ENCODE results near the gene ZNF337. TPM values are rescaled to one million over a fixed set of nuclear protein-coding genes. Genes with fewer than 3 reads are reported as not detected.

The ZNF337 gene
- total RNA-seq, 1 donor from 2014 or later, result 18.8 TPM

DNA sequence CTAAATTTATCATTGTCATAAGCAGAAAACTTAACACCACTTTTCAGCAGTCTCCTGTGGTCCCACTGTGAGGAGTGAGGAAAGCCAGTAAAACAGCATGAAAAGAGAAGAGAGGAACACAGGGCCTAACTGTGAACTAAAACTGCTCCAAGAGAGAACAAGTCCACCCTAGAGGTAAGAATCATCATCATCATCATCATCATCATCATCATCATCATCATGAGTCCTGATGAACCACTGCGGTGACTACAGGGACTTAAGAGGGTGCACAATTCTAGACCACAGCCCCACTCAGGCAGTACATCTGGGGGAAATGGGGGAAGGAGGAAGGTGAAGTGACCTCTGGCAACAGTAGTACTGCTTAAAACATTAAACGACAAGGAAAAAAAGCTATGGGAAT, 13.6 kb downstream of the ZNF337 start:
- Mint-ChIP-seq H3K27me3 (ENCODE audit: low read depth) (no peaks in the 10 kb centered on the region), H3K36me3 (ENCODE audit: low read depth) (peaks cover 31% of the 10 kb centered on the region), H3K27ac (ENCODE audit: unreplicated experiment) (no peak overlapping the region), H3K4me3 (no peak overlapping the region), H3K9me3 (peaks cover 8% of the 10 kb centered on the region), H3K4me1 (peaks cover 5% of the 10 kb centered on the region)
- TF ChIP-seq, protein P1, sequence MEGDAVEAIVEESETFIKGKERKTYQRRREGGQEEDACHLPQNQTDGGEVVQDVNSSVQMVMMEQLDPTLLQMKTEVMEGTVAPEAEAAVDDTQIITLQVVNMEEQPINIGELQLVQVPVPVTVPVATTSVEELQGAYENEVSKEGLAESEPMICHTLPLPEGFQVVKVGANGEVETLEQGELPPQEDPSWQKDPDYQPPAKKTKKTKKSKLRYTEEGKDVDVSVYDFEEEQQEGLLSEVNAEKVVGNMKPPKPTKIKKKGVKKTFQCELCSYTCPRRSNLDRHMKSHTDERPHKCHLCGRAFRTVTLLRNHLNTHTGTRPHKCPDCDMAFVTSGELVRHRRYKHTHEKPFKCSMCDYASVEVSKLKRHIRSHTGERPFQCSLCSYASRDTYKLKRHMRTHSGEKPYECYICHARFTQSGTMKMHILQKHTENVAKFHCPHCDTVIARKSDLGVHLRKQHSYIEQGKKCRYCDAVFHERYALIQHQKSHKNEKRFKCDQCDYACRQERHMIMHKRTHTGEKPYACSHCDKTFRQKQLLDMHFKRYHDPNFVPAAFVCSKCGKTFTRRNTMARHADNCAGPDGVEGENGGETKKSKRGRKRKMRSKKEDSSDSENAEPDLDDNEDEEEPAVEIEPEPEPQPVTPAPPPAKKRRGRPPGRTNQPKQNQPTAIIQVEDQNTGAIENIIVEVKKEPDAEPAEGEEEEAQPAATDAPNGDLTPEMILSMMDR (conservative IDR thresholded peaks at IDR 0.05), result no peak
- DNase-seq (ENCODE audit: low read depth, low spot score), result no peak

DNA sequence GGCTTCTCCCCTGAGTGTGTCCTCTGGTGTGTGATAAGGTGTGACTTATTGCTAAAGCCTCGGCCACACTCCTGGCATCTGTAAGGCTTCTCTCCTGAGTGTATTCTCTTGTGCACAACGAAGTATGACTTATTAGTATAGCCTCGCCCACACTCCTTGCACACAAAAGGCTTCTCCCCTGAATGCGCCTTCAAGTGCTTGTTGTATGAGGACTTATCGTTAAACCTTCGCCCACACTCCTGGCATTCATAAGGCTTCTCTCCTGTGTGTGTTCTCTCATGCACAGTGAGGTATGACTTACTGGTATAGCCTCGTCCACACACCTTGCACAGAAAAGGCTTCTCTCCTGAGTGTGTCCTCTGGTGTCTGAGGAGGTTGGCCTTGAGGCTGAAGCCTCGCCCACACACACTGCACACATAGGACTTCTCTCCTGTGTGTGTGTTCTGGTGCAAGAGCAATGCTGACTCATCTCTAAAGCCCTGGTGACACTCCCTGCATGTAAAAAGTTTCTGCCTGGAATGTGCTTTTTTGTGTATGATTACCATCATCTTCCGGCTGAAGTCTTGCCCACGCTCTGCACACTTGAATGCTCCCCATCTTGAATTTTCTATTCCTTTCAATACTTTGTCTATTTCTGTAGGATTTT, 20.4 kb downstream of the ZNF337 start:
- TF ChIP-seq, protein P1 (conservative IDR thresholded peaks at IDR 0.05), result no peak
- Mint-ChIP-seq H3K4me3 (no peak overlapping the region), H3K9me3 (no peaks in the 10 kb centered on the region), H3K4me1 (peaks cover under 1% of the 10 kb centered on the region), H3K27me3 (ENCODE audit: low read depth) (no peaks in the 10 kb centered on the region), H3K36me3 (ENCODE audit: low read depth) (peaks cover 49% of the 10 kb centered on the region), H3K27ac (ENCODE audit: unreplicated experiment) (no peak overlapping the region)
- no peak for DNase-seq (ENCODE audit: low read depth, low spot score)

DNA sequence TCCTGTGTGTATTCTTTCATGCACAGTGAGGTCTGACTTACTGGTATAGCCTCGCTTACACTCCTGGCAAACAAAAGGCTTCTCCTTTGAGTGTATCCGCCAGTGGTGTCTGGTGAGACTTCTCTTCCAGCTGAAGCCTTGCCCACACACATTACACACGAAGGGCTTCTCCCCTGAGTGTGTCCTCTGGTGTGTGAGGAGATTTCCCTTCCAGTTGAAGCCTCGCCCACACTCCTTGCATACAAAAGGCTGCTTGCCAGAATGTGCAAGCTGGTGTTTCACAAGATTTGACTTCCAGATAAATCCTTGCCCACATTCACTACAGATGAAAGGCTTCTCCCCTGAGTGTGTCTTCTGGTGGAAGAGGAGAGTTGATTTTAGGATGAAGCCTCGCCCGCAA, 21.5 kb downstream of the ZNF337 start:
- peaks cover 51% of the 10 kb centered on the region for H3K36me3 Mint-ChIP-seq (ENCODE audit: low read depth)

DNA sequence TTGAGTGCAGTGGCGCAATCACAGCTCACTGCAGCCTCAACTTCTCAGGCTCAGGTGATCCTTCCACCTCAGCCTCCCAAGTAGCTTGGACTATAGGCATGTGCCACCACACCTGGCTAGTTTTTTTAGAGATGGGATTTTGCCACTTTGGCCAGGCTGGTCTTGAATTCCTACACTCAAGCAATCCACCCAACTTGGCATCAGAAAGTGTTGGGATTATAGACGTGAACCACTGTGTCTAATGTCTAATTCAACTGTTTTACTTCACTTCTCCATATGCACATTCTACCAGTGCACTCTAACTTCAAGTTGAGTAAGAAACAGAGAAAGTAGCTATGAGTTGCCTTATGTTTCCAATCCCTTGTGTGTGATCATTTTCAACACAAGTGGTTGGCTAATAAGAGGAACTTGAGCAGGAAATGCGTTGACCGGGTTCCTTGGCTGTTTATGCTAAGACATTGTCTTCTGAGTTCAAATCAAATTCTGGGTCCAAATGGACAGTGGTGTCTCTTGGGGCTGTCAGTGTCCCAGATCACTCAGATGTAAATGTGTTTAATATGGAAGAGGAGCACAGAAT, 23.9 kb downstream of the ZNF337 start:
- peaks cover 14% of the 10 kb centered on the region for H3K4me1 Mint-ChIP-seq
- no peak for DNase-seq (ENCODE audit: low read depth, low spot score)
- H3K27me3 Mint-ChIP-seq (ENCODE audit: low read depth), result no peaks in the 10 kb centered on the region
- no peaks in the 10 kb centered on the region for H3K9me3 Mint-ChIP-seq
- no peak overlapping the region for H3K27ac Mint-ChIP-seq (ENCODE audit: unreplicated experiment)
- no peak overlapping the region for H3K4me3 Mint-ChIP-seq
- H3K36me3 Mint-ChIP-seq (ENCODE audit: low read depth), result peaks cover 41% of the 10 kb centered on the region
- TF ChIP-seq, protein P1 (conservative IDR thresholded peaks at IDR 0.05), result no peak

More for the DNA sequence above, 21.5 kb downstream of the ZNF337 start:
- TF ChIP-seq, protein P1 (conservative IDR thresholded peaks at IDR 0.05), result no peak
- H3K27ac Mint-ChIP-seq (ENCODE audit: unreplicated experiment), result no peak overlapping the region
- H3K27me3 Mint-ChIP-seq (ENCODE audit: low read depth), result no peaks in the 10 kb centered on the region
- no peak overlapping the region for H3K4me3 Mint-ChIP-seq
- DNase-seq (ENCODE audit: low read depth, low spot score), result no peak
- H3K9me3 Mint-ChIP-seq, result no peaks in the 10 kb centered on the region
- no peaks in the 10 kb centered on the region for H3K4me1 Mint-ChIP-seq

DNA sequence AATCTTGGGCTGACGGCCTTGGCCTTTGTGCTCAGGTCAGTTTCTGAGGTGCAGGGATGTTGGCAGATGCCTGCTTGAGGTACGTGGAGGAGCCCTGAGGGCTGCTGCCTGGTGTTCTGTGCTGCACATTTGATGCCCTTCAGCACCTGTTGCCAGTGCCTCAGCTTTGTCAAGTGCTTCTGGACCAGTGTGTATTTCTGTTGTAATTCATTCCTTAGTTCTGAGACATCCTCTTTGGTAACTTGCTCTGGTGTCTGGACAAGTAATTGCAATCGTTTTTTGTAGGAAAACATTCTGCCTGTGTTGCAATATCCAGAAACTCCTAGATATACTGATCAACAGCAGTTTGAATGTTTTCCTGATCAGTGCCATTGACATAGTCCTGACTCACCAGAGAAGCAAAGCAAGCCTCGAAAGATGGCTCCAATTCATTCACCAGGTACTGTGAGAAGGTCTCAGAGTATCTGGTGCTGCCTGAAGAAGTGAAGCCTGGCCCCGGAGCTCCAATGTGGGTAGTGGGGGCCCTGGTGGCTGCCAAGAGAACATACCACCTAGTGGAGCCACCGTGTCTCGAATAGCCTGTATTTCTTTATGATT, 26.7 kb downstream of the ZNF337 start:
- no peak for DNase-seq (ENCODE audit: low read depth, low spot score)
- H3K27ac Mint-ChIP-seq (ENCODE audit: unreplicated experiment), result no peak overlapping the region
- H3K27me3 Mint-ChIP-seq (ENCODE audit: low read depth), result no peaks in the 10 kb centered on the region
- H3K36me3 Mint-ChIP-seq (ENCODE audit: low read depth), result peaks cover 16% of the 10 kb centered on the region
- H3K4me3 Mint-ChIP-seq, result no peak overlapping the region
- H3K4me1 Mint-ChIP-seq, result peaks cover 14% of the 10 kb centered on the region
- TF ChIP-seq, protein P1 (conservative IDR thresholded peaks at IDR 0.05), result peak; percentile 32
- no peaks in the 10 kb centered on the region for H3K9me3 Mint-ChIP-seq
